ENCODE measurements around the gene CLTB.
"Not testable (repeated sequence)": the region's sequence is repeated elsewhere in the genome, so short reads cannot be mapped to it uniquely, and the experiment has no call there.

- not testable (repeated sequence) for TF ChIP-seq POLR2A (IDR thresholded peaks at IDR 0.05; ENCODE audit: low read depth, low read length); POLR2AphosphoS5 (IDR thresholded peaks at IDR 0.05; ENCODE audit: low read depth, low read length); TAF1 (IDR thresholded peaks at IDR 0.05; ENCODE audit: borderline replicate concordance, low read depth, low read length)
These were observed 26.6 kb upstream of the CLTB start for GRCh38 chr5:176442911-176443310.

Data from GM12892 (cell line).